HAP-1 (cell line): Measurements from ENCODE around the gene FAM180A.
"Not testable (repeated sequence)": the region's sequence is repeated elsewhere in the genome, so short reads cannot be mapped to it uniquely, and the experiment has no call there.

Experiments used
- DNase-seq, 2 experiments: peaks; one replicate each; pipeline ENCODE4 v3.0.0-alpha.2; 2016 to 2020; ENCODE audit warnings: low spot score in 2 of 2
- H3K27me3 ChIP-seq: fragments of 250-450 bp; sonication (Bioruptor Pico); 2 replicates; pipeline ENCODE4 v1.5.1; 2020; ENCODE audit warnings: low read depth, mild to moderate bottlenecking, moderate library complexity
- H3K36me3 ChIP-seq: fragments of 250-450 bp; sonication (Bioruptor Pico); replicated peaks from 2 replicates; pipeline ENCODE4 v1.5.1; 2020; ENCODE audit warnings: mild to moderate bottlenecking
- H3K4me1 ChIP-seq: fragments of 250-450 bp; sonication (Bioruptor Pico); 2 replicates; pipeline ENCODE4 v1.5.1; 2020; ENCODE audit warnings: mild to moderate bottlenecking
- H3K4me3 ChIP-seq: fragments of 250-450 bp; sonication (Bioruptor Pico); 2 replicates; pipeline ENCODE4 v1.5.1; 2020; ENCODE audit warnings: mild to moderate bottlenecking, moderate library complexity
- H3K9me3 ChIP-seq: fragments of 250-450 bp; sonication (Bioruptor Pico); 2 replicates; pipeline ENCODE4 v1.5.1; 2020; ENCODE audit warnings: mild to moderate bottlenecking, moderate library complexity
- in situ Hi-C: fragments of 300-500 bp; cut with MboI; formaldehyde crosslinking; loops from 3 replicates; pipeline ENCODE4 v1.14.3; 2020; ENCODE audit warnings: low sequenced_read_pairs, inconsistent platforms, mixed read lengths

Gene FAM180A

GRCh38 chr7:135742371-135742770, 6.2 kb downstream of the FAM180A start:
- in situ Hi-C loops, result no loop called here
- H3K4me1 ChIP-seq, result no peaks in the 10 kb centered on the region
- H3K9me3 ChIP-seq, result no peaks in the 10 kb centered on the region
- no peak overlapping the region for H3K4me3 ChIP-seq
- H3K27me3 ChIP-seq, result no peaks in the 10 kb centered on the region
- no peaks in the 10 kb centered on the region for H3K36me3 ChIP-seq
- no peak for DNase-seq

- Histone ChIP-seq H3K9me3 (no peaks in the 10 kb centered on the region), H3K36me3 (no peaks in the 10 kb centered on the region), H3K27me3 (no peaks in the 10 kb centered on the region), H3K4me1 (no peaks in the 10 kb centered on the region), H3K4me3 (no peak overlapping the region)
- no peak for DNase-seq
- in situ Hi-C loops, result no loop called here
These were observed 6.7 kb downstream of the FAM180A start for GRCh38 chr7:135741905-135742304.

- Histone ChIP-seq H3K9me3 (no peaks in the 10 kb centered on the region), H3K27me3 (no peaks in the 10 kb centered on the region), H3K4me1 (no peaks in the 10 kb centered on the region), H3K36me3 (no peaks in the 10 kb centered on the region), H3K4me3 (no peak overlapping the region)
- in situ Hi-C loops, result no loop called here
- DNase-seq, result no peak
These were observed 7.7 kb downstream of the FAM180A start for GRCh38 chr7:135740889-135741288.

DNA sequence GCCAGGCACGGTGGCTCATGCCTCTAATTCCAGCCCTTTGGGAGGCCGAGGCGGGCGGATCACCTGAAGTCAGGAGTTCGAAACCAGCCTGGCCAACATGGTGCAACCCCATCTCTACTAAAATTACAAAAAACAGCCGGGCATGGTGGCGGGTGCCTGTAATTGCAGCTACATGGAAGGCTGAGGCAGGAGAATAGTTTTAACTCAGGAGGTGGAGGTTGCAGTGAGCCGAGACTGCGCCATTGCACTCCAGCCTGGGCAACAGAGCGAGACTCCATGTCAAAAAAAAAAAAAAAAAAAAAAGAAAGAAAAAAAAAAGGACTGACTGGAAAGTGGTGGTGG, 11.3 kb downstream of the FAM180A start:
- in situ Hi-C loops, H3K4me3 ChIP-seq, DNase-seq, H3K9me3 ChIP-seq, H3K4me1 ChIP-seq, H3K27me3 ChIP-seq, H3K36me3 ChIP-seq: not testable (repeated sequence)

DNA sequence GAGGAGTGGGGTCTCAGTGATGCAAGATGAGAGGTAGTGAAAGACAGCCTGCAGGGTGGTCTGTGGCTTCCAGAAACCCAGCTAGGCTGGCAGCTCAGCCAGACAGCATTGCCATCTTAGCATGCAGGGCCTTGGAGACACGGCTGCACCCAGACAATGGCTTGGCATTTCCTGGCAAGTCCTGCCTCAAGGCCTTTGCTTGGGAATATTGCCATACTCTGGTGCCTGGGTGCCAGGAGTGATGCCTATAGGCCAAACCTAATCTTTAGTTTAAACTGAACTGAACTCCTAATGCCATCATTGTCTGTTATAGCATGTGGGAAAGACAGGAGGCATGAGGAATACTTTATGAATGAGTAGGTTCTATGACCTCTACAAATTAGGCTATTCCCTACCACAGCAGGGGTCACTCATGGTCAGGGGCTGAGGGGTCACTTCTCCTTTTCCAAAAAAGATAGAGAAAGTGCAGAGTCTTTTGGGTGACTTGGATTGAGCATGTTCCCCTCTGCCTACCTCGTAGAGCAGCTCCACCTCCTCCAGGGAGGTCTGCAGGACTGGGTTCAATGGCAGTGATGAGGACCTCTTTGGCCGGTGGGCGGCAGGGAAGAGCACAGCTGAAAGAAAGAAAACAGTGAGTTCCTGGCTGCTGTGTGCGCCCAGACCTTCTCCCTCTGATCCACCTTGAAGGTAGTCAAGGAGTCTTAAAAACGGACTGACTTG, 11.9 kb downstream of the FAM180A start:
- H3K9me3 ChIP-seq, result no peaks in the 10 kb centered on the region
- no peak for DNase-seq
- in situ Hi-C loops, result no loop called here
- no peak overlapping the region for H3K4me3 ChIP-seq
- no peaks in the 10 kb centered on the region; the same call in 1 of the 2 replicates for H3K27me3 ChIP-seq
- H3K4me1 ChIP-seq, result no peaks in the 10 kb centered on the region
- no peaks in the 10 kb centered on the region for H3K36me3 ChIP-seq

DNA sequence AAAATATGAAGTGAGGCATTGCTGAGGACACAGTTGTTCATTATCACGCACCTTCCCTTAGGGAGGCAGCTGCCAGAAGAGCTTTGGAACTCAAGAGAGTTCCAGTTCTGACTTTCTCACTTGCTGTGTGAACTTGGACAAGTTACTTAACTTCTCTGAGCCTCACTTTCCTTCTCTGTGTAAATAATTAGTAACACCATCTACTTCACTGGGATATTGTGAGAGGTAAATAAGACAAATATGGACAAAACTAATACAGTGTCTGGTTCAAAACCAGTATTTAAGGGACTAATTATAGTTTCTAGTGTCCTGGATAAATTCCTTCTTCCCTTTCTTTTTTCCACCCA, 14.3 kb downstream of the FAM180A start:
- no peak overlapping the region for H3K4me3 ChIP-seq
- in situ Hi-C loops, result no loop called here
- peaks cover 2% of the 10 kb centered on the region; the same call in 1 of the 2 replicates for H3K27me3 ChIP-seq
- DNase-seq, result no peak
- no peaks in the 10 kb centered on the region for H3K36me3 ChIP-seq
- no peaks in the 10 kb centered on the region for H3K4me1 ChIP-seq
- H3K9me3 ChIP-seq, result no peaks in the 10 kb centered on the region

DNA sequence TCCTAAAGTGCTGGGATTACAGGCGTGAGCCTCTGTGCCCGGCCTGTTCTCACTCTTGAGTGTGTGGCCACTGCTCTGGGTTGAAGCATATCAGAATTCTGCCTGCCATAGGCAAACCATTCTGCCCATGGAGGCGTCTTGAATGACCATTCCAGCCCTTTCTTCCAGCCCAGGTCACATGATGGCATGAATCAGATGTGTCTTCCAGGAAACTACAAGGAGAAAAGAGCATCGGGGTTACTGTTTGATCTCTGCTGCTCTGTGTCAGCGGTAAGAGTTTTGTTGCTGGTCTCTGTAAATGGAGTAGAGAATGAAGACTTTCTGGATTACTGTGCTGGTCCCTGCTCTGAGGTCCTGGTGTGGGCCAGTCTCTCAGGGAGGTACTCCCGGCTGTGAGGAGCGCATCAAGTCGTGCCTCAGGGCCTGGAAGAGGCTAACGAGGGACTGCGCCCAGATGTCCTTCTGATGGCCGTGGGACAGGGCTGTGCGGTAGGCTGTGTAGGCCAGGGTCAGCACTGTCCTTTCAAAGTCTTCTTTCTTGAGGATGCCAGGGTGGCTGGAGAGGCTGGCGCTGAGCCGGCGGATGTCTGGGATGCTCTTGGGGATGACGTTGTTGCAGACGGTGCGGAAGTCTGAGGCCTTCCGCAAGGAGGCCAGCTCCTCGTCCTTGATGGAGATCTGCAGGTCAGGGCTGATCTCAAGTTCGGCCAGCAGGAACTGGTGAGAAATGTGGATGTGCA, 14.8 kb downstream of the FAM180A start:
- in situ Hi-C loops, result no loop called here
- Histone ChIP-seq H3K27me3 (peaks cover 2% of the 10 kb centered on the region; the same call in 1 of the 2 replicates), H3K4me3 (no peak overlapping the region), H3K4me1 (no peaks in the 10 kb centered on the region), H3K36me3 (no peaks in the 10 kb centered on the region), H3K9me3 (no peaks in the 10 kb centered on the region)
- DNase-seq, result no peak

GRCh38 chr7:135731131-135731530, 17.5 kb downstream of the FAM180A start:
- no peaks in the 10 kb centered on the region for H3K4me1 ChIP-seq
- H3K36me3 ChIP-seq, result no peaks in the 10 kb centered on the region
- H3K9me3 ChIP-seq, result no peaks in the 10 kb centered on the region
- no peak overlapping the region for H3K4me3 ChIP-seq
- in situ Hi-C loops, result no loop called here
- peaks cover 2% of the 10 kb centered on the region; the same call in 1 of the 2 replicates for H3K27me3 ChIP-seq
- DNase-seq, result no peak

GRCh38 chr7:135729230-135729629, 19.4 kb downstream of the FAM180A start:
- Histone ChIP-seq H3K36me3 (no peaks in the 10 kb centered on the region), H3K4me1 (no peaks in the 10 kb centered on the region), H3K9me3 (no peaks in the 10 kb centered on the region), H3K4me3 (no peak overlapping the region), H3K27me3 (peaks cover 2% of the 10 kb centered on the region; the same call in 1 of the 2 replicates)
- in situ Hi-C loops, result no loop called here
- no peak for DNase-seq

- Histone ChIP-seq H3K9me3 (no peaks in the 10 kb centered on the region), H3K27me3 (0 out of 2 replicates have a peak, but pooled peaks cover 2% of the 10 kb centered on the region), H3K36me3 (no peaks in the 10 kb centered on the region), H3K4me1 (no peaks in the 10 kb centered on the region), H3K4me3 (no peak within 1 kb of the TSS)
- DNase-seq, result no peak
- in situ Hi-C loops, result no loop called here
These were observed 20.4 kb downstream of the FAM180A start, which contains the start of gene SLC13A4 for GRCh38 chr7:135728136-135728669. SLC13A4 (minus strand) TSS chr7:135728186; CDS start chr7:135727496, 690 bp downstream.

GRCh38 chr7:135726911-135727673, 21.5 kb downstream of the FAM180A start:
- H3K27me3 ChIP-seq, result 0 out of 2 replicates have a peak, but pooled peaks cover 2% of the 10 kb centered on the region
- no peak overlapping the region for H3K4me3 ChIP-seq

DNA sequence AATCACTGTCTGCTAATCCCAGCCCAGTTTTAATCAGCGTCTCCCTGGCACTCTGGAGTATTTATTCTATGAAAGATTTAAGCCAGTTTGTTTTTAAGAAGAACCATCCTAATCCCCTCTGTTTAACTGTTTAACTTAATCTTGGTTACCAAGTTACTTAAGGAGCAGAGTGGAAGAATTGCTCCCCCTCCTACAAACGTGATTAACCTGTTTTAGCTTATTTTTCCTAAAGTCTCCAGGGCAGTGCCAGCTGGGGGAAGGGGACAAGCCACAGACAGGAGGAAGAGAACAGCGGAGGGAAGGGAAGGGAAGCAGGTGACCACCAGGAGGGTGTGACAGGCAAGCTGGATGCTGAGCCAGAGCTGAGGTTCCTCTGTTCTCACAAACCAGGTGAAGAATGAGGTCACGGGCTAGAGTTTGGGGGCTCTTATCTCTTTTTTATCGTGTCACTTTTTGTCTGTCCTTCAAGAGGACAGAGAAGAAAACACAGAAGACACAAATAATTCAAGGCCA, 22.3 kb downstream of the FAM180A start:
- H3K36me3 ChIP-seq, result no peaks in the 10 kb centered on the region
- no peaks in the 10 kb centered on the region for H3K4me1 ChIP-seq
- no peak for DNase-seq
- H3K4me3 ChIP-seq, result no peak overlapping the region
- in situ Hi-C loops, result no loop called here
- no peaks in the 10 kb centered on the region for H3K9me3 ChIP-seq
- 0 out of 2 replicates have a peak, but pooled peaks cover 2% of the 10 kb centered on the region for H3K27me3 ChIP-seq

More at GRCh38 chr7:135726911-135727673, 21.5 kb downstream of the FAM180A start:
- Histone ChIP-seq H3K36me3 (no peaks in the 10 kb centered on the region), H3K4me1 (no peaks in the 10 kb centered on the region), H3K9me3 (no peaks in the 10 kb centered on the region)
- no peak for DNase-seq
- in situ Hi-C loops, result no loop called here

DNA sequence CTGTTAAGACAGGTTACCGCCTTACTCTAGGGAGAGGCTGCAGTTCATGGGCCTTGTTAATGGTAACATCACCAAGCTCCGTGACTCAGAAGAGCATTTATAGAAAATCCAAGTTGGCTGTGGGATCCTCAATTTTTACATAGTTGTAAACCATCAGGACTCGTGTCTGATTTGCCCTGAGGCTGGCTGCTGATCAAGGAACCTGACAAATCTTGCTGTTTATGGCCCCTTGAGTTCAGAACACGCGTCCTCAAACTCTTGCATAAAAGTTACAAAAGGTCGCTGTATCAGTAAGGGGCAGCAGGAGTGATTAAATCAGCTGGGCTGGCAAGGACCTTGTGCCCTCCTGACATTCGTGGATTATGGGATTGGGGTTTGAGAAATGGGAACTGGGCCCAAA, 25.2 kb downstream of the FAM180A start:
- no peaks in the 10 kb centered on the region for H3K36me3 ChIP-seq
- DNase-seq, result no peak
- in situ Hi-C loops, result no loop called here
- H3K27me3 ChIP-seq, result no peaks in the 10 kb centered on the region
- H3K4me1 ChIP-seq, result no peaks in the 10 kb centered on the region
- no peak overlapping the region for H3K4me3 ChIP-seq
- no peaks in the 10 kb centered on the region for H3K9me3 ChIP-seq
